Stimulated activated naive CD4-positive, alpha-beta T cell (primary cell): ENCODE measurements around the gene AK1.

Source experiments
- DNase-seq, 6 experiments: peaks; one replicate each; lab custom pipeline; 2025; lab: John Stamatoyannopoulos, UW

AK1 gene, protein sequence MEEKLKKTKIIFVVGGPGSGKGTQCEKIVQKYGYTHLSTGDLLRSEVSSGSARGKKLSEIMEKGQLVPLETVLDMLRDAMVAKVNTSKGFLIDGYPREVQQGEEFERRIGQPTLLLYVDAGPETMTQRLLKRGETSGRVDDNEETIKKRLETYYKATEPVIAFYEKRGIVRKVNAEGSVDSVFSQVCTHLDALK

DNA sequence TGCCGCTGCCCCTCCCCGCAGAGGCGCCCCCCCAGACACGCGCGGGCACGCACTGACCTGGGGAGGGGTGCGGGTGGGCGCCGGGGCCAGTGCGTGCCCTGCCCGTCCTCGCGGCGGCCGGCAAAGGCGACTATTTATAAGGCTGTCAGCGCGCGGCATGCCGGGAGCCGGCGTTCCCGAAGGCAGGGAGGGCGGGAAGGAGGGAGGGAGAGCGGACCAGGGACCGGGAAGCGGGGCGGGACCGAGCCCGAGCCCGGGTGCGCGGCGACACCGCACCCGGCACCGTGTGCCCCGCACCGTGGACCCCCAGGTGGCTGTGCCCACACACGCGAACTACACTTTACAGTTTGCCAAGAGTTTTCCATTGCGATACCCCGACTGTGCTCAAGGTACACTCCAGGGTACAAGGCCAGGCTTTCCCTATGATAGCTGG is at the start of gene AK1:
Gene AK1, minus strand, starts transcription at position 110 of the 433 bp plus-strand sequence. CDS start 3,058 bp downstream, outside the sequence.
- no peak for DNase-seq

DNA sequence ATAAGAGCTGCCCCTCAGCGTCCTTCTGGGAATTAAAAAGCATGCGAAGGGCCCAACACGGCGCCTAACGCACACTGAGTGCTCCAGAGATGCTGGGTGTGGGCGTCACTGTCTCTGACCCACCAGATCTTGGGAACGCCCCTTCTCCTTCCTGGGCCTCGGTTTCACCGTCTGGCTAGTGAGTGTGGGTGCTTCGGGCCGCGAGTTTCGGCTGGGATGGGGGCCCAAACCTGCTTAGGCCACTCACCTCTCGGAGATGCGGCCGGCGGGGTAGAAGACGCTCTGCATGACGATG is 49.4 kb upstream of the AK1 start:
- no peak for DNase-seq

DNA sequence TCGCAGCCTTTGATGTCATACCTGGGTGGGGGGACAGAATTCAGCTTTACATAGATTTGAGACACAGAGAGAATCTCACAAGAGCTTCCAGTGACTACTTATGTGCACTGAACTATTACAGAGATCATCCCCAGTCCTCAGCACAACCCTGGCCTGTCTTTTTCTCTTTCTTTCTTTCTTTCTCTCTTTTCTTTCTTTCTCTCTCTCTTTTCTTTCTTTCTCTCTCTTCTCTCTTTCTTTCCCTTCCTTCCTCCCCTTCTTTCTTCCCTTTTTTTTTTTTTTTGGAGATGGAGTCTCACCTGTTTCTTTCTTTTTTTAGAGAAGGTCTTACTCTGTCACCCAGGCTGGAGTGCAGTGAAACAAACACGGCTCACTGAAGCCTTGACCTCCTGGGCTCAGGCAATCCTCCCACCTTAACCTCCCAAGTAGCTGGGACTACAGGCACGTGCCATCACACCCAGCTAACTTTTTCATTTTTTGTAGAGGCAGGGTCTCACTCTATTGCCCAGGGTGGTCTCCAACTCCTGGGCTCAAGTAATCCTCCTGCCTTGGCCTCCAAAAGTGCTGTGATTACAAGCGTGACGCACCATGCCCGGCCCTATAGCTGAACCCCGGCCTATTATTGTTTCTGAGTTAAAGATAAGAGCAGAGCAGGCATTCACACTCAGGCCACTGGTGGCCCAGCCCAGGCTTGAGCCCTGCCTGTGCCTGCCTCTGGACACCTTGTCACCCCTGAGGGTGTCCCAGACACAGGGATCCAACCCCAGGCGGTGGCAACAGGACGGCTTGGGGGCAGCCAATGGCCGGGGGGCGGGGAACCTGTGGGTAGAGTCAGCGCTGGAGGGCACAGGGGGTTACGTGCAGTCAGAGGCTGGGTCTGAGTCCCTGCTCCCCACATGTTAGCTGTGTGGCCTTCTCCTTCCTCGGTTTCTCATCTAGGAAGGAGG is 48.8 kb upstream of the AK1 start:
- no peak for DNase-seq

DNA sequence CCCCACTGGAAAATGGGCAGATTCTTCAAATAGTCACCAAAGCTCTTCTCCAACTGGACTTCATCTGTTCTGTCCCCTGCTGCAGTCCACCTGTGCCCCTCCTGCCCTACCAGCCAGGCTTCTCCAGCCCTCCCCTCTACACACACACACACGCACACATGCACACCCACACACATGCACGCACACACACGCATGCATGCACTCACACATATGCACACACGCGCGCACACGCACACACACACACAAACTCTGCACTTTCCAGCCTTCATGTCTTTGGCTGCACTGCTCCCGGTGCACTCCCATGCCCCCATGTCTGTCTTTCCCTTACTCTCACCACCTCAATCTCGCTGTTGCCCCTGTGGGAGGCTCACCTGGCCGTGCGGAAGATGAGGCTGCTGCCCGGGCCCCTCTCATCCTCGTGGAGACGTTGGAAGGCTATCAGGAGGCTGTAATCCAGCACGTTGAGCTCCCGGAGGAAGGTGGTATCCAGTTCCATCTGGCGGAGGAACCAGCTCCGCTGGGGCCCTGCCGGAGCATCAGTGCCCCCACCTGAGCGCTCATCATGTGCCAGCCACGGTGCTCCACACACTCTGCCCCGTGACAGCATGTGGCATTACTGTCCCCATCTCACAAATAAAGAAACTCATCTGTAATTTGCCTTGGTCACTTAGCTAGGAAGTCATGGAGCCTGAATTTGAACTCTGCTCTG is 47.4 kb upstream of the AK1 start:
- no peak for DNase-seq

DNA sequence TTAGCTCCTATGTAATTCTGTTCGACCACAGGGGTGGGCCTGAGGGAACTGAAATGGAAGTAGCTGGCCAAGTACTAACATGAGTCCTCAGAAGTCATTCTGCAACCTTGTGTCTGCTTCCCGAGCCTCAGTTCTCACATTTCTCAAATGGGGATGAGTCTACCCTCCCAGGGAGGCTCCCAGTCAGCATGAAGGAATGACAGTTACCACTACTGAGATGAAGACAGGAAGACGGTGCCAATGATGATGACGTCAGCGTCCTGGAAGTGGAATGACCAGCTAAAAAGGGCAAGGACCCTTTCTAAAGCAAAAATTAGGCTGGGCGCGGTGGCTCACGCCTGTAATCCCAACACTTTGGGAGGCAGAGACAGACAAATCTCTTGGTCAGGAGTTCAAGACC is 46.3 kb upstream of the AK1 start:
- DNase-seq, result no peak

DNA sequence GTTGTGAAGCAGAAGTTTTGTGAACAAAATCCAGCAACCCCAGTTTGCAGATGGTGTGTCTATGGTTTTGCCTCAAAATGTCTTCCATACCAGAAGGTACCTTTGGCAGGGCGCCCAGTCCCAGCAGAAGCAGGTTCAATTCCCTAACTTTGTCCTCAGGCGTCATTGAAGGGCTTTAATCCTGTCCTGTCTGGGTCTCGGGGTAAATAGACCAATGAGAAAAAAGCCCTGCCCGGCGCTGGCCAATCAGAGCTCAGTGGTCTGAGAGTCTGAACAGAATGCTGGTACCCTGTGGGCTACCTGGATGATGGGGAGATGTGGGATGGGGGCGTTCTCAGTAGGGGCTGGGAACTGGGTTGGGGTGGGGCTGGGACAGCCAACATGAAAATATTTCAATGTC is 45.6 kb upstream of the AK1 start:
- DNase-seq, result no peak

DNA sequence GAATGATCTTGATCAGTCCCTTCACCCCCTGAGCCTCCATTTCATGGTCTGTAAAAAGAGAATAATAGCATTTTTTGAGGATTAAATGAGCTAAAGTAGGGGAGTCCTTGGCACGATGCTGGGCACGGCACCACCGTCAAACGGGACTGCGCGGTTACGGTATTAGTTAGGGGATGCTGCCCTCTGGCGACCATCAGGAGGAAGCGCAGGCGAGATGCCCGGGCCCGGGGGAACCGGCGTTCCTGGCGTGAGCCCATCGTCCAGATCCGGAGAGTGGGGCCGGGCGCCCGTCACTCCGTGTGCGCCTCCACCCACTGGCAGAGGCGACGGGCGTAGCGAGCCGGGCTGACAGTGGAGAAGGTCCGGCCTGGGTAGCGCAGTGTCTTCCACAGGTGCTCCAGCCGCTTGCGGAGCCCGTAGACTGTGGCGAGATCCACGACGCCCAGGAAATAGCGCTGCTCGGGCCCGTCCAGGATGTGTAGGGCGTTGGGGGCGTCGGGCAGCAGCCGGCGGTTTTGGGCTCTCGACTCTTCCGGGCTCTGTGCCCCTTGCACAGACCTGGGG is 44.2 kb upstream of the AK1 start:
- DNase-seq, result peak; percentile 46 to 84 (median 68)

DNA sequence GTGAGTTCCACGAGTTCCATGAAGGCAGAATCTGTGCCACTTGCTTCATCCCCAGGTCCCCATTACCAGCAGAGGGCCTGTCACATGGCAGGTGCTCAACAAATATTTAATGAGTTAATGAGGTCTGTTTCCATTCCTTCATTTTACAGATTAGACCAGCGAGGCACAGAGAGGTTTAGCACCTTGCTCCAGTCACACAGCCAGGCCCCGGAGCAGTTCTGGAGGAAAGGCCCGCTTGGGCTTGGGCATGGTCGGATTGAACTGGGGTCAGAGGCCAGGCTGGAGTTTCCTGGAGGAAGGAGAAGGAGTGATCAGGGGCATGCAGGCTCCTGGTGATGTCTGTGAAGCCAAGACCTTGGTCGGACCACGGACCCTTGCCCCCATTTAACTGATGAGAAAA is 43.3 kb upstream of the AK1 start:
- no peak for DNase-seq

DNA sequence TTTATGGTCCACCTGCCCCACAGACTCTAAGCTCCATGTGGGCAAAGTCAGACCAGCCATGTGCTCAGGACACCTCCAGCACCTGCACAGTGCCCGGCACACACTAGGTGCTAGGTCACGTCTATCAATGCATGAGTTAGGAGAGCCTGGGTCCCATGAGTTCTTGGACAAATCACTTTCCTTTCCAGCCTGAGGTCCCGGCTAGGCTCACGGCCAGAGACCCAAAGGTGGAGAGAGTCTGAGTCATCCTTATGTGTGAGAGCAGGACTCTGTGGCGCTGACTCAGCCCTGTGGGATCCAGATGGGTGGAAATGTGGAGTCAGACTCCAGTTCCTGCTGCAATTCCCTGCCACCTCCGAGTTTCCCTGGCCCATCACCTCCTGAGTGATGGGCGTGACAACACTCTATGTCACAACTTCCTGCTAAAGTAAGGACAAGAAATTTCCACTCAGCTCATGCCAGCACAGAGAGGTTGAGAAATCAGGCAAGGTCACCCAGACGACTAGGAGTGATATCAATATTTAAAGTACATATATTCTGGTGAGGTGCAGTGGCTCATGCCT is 41.9 kb upstream of the AK1 start:
- DNase-seq, result no peak

DNA sequence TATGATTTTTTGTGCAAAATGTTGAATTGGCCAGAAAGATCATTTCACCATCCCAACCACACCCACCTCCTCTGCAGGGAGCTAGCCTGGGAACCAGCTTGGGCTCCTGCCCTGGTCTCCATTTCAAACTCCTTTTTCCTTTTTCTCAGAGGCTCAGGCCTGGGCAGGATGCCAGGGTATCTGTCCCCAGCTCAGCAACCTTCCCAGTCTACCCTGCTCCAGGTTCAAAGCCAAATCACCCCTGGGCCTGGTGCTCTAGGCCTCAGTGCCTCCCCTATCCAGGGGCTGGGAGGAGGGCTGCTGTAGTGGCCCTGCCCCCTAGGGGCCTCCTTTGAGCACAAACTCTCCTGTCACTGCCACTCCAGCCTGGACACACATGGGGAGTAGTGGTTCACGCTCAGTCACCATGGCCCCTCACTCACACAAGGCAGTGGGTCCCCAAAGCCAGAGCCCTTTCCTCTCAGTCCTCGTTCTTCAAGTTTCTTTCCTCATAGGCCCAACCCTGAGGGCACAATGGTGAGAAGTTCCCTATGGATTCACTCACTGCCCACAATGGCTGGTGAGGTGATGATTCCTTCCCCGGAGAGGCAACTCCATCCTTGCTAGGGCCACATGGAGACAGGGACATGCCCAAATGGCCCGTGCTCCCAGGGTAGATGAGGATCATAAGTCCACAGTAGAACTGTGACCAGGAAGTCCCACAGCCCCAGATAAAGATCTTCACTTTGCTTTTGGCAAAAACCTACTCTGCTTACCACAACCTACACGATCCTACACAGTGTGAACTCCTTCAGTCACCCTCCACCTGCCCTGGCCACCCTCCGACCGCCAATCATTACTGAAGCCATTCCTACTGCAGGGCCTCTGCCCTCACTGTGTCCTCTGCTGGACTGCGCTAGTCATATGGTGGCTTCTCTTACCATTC is 41.0 kb upstream of the AK1 start:
- no peak for DNase-seq

DNA sequence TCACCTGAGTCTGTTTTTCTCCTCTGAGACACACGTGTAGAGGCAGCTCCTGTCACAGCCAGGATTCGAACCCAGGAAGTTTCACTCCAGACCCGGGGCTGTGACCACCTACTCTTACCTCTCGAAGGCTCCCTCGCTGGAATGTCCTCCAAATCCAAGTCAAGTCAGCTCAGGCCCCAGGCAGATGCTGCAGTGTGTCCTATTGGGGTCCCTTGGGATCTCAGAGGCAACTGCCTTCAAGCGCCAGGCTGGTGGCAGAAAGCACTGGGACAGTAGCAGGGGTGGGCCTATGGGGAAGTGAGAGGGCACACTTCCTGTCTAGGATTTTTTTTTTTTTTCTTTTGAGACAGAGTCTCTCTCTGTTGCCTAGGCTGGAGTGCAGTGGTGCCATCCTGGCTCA is 40.1 kb upstream of the AK1 start:
- DNase-seq, result no peak

DNA sequence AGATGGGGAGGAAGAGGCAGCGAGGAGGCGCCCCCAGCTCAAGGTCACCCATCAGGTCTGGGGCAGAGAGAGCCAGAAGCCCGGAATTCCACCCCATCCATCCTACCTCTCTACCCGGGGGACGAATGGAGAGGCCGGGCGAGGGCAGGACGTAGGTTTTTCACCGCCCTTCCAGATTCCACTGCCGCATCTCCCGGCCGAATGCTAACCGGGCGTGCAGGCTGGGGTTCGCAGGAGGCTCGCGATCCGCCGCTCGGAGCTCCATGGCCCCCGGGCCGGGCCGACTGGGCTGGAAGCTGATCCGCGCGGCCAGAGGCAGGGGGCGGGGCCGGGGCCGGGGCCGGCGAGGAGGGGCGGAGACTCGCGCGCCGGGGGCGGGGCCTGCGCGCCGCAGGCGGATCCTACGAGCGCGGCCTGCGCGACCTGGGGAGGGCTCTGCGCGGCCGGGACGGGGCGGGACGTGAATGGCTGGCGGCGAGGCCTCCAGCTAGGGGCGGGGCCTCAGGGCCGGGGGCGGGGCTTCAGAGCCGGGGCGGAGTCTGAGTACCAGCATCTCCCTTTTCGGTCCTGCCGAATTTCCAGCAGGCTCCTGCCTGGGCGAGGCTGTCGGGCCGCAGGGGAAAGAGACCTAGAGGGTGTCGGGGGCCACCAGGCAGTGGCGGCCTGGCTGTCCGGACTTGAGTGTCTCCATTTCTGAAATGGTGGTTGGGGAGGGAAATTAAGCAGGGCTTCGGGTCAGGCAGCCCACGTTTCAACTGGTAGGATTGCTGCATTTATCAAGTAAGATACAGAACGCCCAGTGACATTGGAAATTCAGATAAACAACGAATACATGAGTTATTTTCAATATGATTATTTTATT is 39.5 kb upstream of the AK1 start, which contains the start of gene ST6GALNAC4:
Gene ST6GALNAC4, minus strand, starts transcription at position 322 of the 862 bp plus-strand sequence. CDS start 622 bp downstream, outside the sequence.
- peak; percentile 82 to 98 (median 94) for DNase-seq

DNA sequence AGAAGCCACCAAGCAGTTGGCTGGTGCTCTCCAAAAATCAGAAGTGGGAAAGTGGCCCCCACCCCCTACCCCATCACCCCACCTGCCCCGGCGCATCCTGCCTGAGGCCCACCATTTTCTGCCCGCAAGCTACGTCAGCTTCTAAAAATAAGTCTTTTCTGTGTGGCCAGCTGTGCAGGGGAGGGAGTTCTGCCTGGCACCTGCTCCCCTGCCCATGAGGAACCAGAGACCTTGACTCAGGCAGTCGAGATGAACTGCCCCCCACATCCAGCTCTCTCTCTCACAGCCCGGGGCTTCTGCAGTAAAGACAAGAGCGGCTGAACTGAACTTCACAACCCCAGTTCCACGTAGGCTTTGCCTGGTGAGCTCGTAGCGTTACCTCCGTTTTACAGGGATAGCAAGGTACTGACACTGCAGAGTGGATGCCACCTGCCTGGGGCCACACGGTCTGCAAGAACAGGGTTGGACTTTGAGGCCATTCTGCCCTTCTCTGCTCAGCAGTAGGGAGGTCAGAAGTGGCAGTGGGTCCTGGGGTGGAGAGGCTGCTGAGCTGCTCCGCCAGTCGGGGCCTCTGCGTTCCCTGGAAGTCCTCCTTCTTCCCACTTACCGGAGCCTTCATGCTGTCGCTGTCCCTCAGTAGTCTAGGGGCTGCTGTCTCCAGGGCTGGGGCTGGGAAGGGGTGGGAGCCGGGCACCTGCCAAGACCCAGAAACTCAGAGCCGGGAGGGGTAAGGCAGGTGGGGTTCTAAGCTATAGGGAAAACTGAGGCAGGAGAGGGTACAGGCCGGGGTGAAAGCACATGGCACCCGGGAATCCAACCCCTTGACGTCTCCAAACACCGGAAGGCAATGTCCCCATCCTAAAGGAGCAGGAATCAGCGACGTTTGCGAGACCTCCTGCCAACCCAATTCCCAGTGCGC is 38.6 kb upstream of the AK1 start:
- DNase-seq, result peak in 4 of 6 experiments; percentile 22 to 56 (median 26)

DNA sequence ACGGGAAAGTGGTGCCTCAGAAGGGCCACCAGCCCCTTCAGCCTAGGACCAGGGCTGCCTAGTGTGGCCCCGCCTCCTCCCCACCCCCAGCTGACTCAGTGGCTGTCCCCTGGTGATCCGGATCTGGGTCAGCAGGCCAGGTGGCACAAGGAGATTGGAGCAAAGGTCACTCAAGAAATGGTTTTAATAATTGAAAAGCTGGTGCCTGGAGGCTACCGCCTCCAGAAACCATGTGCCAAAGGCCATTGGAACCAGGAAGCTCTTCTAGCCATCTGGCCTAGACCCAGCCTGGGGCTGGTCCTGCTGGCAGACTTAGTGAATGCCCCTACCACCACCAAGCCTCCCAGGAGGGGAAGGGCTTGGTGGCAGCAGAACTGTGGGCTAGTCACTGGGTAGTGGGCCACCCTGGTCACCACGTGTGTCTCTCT is 37.9 kb upstream of the AK1 start:
- no peak for DNase-seq

DNA sequence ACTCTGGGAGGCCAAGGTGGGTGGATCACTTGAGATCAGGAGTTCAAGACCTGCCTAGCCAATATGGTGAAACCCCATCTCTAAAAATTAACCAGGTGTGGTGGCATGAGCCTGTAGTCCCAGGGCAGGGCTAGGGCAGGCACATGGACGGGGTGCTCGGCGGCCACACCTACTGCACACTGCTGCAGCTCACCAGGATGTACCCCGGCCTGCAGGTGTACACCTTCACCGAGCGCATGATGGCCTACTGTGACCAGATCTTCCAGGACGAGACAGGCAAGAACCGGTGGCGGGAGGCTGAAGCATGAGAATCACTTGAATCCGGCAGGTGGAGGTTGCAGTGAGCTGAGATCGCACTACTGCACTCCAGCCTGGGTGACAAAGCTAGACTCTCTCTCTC is 36.2 kb upstream of the AK1 start:
- DNase-seq, result no peak

DNA sequence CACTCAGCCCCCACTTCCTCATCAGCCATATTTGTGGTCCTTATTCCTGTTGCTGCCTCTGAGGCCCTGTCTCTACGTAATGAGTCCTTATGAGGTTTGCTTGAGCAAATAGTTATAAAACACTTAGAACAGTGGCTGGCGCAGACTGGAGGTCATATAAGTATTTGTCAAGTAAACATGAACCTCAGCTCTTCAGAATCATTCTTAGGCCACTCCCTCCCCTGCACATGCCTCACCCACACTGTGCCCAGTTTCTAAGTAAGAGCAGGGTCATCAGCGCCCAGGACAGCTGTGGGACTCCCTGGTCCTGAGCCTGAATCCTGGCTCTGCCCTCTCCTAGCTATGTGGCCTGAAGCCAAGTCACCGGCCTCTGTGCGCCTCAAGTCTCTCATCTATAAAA is 35.4 kb upstream of the AK1 start:
- DNase-seq, result no peak

DNA sequence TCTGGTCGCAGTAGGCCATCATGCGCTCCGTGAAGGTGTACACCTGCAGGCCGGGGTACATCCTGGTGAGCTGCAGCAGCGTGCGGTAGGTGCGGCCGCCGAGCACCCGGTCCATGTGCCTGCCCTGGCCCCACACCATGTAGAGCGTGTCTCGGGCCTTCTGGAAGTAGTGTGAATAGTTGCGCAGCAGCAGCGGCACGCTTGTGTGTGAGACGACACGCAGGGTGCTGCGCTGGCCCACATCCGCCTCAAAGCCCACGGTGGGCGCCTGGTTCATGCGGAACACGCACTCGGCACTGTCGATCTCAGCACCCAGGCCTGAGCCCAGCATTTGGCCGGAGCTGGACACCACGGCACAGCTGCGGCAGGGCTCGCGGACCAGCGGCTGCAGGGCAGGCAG is 34.8 kb upstream of the AK1 start:
- no peak for DNase-seq

DNA sequence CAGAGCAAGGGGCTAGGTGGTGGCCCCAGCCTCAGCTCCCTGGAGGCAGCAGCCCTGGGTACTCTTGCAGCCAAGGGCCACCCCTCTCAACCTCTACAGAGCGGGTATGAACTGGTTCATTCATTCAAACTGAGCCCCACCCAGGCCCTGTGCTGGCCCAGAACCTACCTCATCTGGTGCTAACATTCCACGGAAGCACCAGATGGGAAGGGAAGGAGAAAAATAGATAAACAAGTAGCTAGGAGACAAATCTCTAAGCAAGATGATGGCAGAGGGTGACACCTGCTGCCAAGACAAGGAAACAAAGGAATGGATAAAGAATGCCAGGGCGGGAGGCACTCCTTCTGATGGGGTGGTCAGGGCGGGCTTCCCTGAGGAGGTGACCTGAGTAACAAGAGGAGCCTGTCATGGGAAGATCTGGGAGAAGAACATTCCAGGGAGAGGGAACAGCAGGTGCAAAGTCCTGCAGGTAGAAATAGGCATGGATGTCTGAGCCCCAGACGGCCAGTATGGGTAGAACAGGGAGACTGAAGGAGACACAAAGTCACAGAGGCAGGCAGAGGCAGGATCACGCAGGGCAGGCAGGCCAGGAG is 33.2 kb upstream of the AK1 start:
- no peak for DNase-seq
